ENCODE measurements around the gene HEBP2.

- no peak for TF ChIP-seq CTCF (IDR thresholded peaks at IDR 0.05; ENCODE audit: borderline replicate concordance, extremely low read depth, low read length, poor library complexity, severe bottlenecking)
- TF ChIP-seq EZH2 (IDR thresholded peaks at IDR 0.05; ENCODE audit: borderline replicate concordance, low read depth, low read length, severe bottlenecking) = no peak
Measured at GRCh38 chr6:138420356-138420755, 16.3 kb downstream of the HEBP2 start.

Measured in DND-41 (cell line).